OCI-LY7 (cell line): Measurements from ENCODE around the gene ITPKB.

Experiments
- CTCF ChIP-seq: fragments of 200-600 bp; sonication (generic); conservative IDR thresholded peaks from 2 replicates; pipeline ENCODE4 v1.5.1; 2014; ENCODE audit warnings: mild to moderate bottlenecking, antibody characterized with exemption, low read length, moderate library complexity, mixed read lengths
- EZH2phosphoT487 ChIP-seq: fragments of 200-600 bp; sonication (generic); IDR thresholded peaks from 2 replicates; pipeline ENCODE4 v1.6.1; 2018; ENCODE audit warnings: low read depth, borderline replicate concordance, mild to moderate bottlenecking, mixed run types, antibody characterized with exemption, low read length, moderate library complexity, mixed read lengths

GRCh38 chr1:226618380-226618779 lies 120.7 kb downstream of the ITPKB start:
- TF ChIP-seq CTCF: no peak
- no peak for TF ChIP-seq EZH2phosphoT487
